GM21529 (cell line): ENCODE results near the gene GRIA3.

ENCODE experiments used
- ATAC-seq: cut with Tn5 transposase; IDR thresholded peaks from one replicate; pipeline ENCODE4 v1.9.1; 2021; ENCODE audit not compliant: unreplicated experiment

GRIA3 gene

GRCh38 chrX:123184219-123184865 lies at the start of gene GRIA3:
Gene GRIA3 (plus strand): TSS chrX:123184278. CDS start chrX:123184536, 258 bp downstream.
- no peak for ATAC-seq

GRCh38 chrX:123138473-123138872 lies 45.6 kb upstream of the GRIA3 start:
- ATAC-seq, result no peak

GRCh38 chrX:123140454-123140853 lies 43.6 kb upstream of the GRIA3 start:
- no peak for ATAC-seq

- ATAC-seq, result no peak
These were observed 43.2 kb upstream of the GRIA3 start for GRCh38 chrX:123140904-123141303.

- no peak for ATAC-seq
These were observed 30.2 kb upstream of the GRIA3 start for GRCh38 chrX:123153846-123154335.

GRCh38 chrX:123155327-123155726 lies 28.8 kb upstream of the GRIA3 start:
- ATAC-seq, result no peak

GRCh38 chrX:123157586-123157985 lies 26.5 kb upstream of the GRIA3 start:
- ATAC-seq, result no peak

GRCh38 chrX:123159403-123159802 lies 24.7 kb upstream of the GRIA3 start:
- no peak for ATAC-seq

- ATAC-seq, result no peak
These were observed 16.5 kb upstream of the GRIA3 start for GRCh38 chrX:123167621-123168020.

GRCh38 chrX:123169247-123169901 lies 14.7 kb upstream of the GRIA3 start:
- ATAC-seq, result peak; percentile 51

GRCh38 chrX:123170546-123170945 lies 13.5 kb upstream of the GRIA3 start:
- no peak for ATAC-seq

- ATAC-seq, result no peak
These were observed 12.3 kb upstream of the GRIA3 start for GRCh38 chrX:123171781-123172180.

- no peak for ATAC-seq
These were observed 11.2 kb upstream of the GRIA3 start for GRCh38 chrX:123172869-123173268.

- no peak for ATAC-seq
These were observed 10.2 kb upstream of the GRIA3 start for GRCh38 chrX:123173833-123174232.

- ATAC-seq, result no peak
These were observed 8.5 kb upstream of the GRIA3 start for GRCh38 chrX:123175366-123176122.

GRCh38 chrX:123181233-123181914 lies 2.7 kb upstream of the GRIA3 start:
- no peak for ATAC-seq

- ATAC-seq, result no peak
These were observed 793 bp downstream of the GRIA3 start for GRCh38 chrX:123184866-123185276.

- ATAC-seq, result no peak
These were observed 1.6 kb downstream of the GRIA3 start for GRCh38 chrX:123185721-123186120.

GRCh38 chrX:123186801-123187200 lies 2.7 kb downstream of the GRIA3 start:
- no peak for ATAC-seq

- ATAC-seq, result no peak
These were observed 4.0 kb downstream of the GRIA3 start for GRCh38 chrX:123188081-123188480.

- ATAC-seq, result no peak
These were observed 5.3 kb downstream of the GRIA3 start for GRCh38 chrX:123189338-123189737.
